GM23338 (cell line): ENCODE data around the gene ALDH3A2. TPM values are rescaled to one million over a fixed set of nuclear protein-coding genes. Genes with fewer than 3 reads are reported as not detected.

Source experiments
- ATAC-seq: fragments of 200-7000 bp; cut with Tn5 transposase; 3 replicates; pipeline ENCODE4 v1.9.1; 2020
- DNase-seq: peaks from one replicate; pipeline ENCODE4 v3.0.0-alpha.2; 2015; ENCODE audit warnings: low spot score
- H2AFZ ChIP-seq: fragments of 200-600 bp; sonication (generic); 2 replicates; pipeline ENCODE4 v1.8.0; 2016; ENCODE audit warnings: antibody characterized with exemption, mild to moderate bottlenecking, moderate library complexity
- H3F3A ChIP-seq: fragments of 200-600 bp; sonication (generic); replicated peaks from 2 replicates; pipeline ENCODE4 v1.8.0; 2017; ENCODE audit warnings: antibody characterized with exemption, mixed run types, low read depth
- H3K27ac ChIP-seq: fragments of 200-600 bp; sonication (generic); 2 replicates; pipeline ENCODE4 v1.6.1; 2016; ENCODE audit warnings: low read depth
- H3K27me3 ChIP-seq: fragments of 200-600 bp; sonication (generic); 2 replicates; pipeline ENCODE4 v1.8.0; 2016; ENCODE audit warnings: mild to moderate bottlenecking, mixed run types, moderate library complexity; ENCODE audit not compliant: insufficient read depth
- H3K36me3 ChIP-seq: fragments of 200-600 bp; sonication (generic); 2 replicates; pipeline ENCODE4 v1.8.0; 2016; ENCODE audit warnings: mild to moderate bottlenecking; ENCODE audit not compliant: insufficient read depth
- H3K4me1 ChIP-seq: fragments of 200-600 bp; sonication (generic); 2 replicates; pipeline ENCODE4 v1.8.0; 2016; ENCODE audit warnings: mild to moderate bottlenecking, moderate library complexity; ENCODE audit not compliant: insufficient read depth
- H3K4me2 ChIP-seq: fragments of 200-600 bp; sonication (generic); 2 replicates; pipeline ENCODE4 v1.7.1; 2017; ENCODE audit warnings: mixed run types
- H3K4me3 ChIP-seq: fragments of 200-600 bp; sonication (generic); 2 replicates; pipeline ENCODE4 v1.6.1; 2016; ENCODE audit warnings: mixed run types
- H3K79me2 ChIP-seq: fragments of 200-600 bp; sonication (generic); replicated peaks from 2 replicates; pipeline ENCODE4 v1.8.0; 2017; ENCODE audit warnings: mild to moderate bottlenecking; ENCODE audit not compliant: insufficient read depth
- H3K9me2 ChIP-seq: fragments of 200-600 bp; sonication (generic); 2 replicates; pipeline ENCODE4 v1.8.0; 2017; ENCODE audit not compliant: insufficient read depth
- H4K20me1 ChIP-seq: fragments of 200-600 bp; sonication (generic); replicated peaks from 2 replicates; pipeline ENCODE4 v1.8.0; 2017; ENCODE audit warnings: mild to moderate bottlenecking; ENCODE audit not compliant: insufficient read depth
- H3K27ac Mint-ChIP-seq: 2 replicates; pipeline ENCODE4 v1.8.0; 2020; ENCODE audit warnings: inconsistent platforms, mild to moderate bottlenecking, moderate library complexity, mixed read lengths
- H3K27me3 Mint-ChIP-seq: 3 replicates; pipeline ENCODE4 v1.8.0; 2022; ENCODE audit warnings: low read depth, mild to moderate bottlenecking, moderate library complexity, mixed read lengths, inconsistent platforms; ENCODE audit not compliant: insufficient read depth, poor library complexity
- H3K36me3 Mint-ChIP-seq: 3 replicates; pipeline ENCODE4 v1.8.0; 2021; ENCODE audit warnings: low read depth, mild to moderate bottlenecking, inconsistent platforms, moderate library complexity, mixed read lengths
- H3K4me1 Mint-ChIP-seq: 3 replicates; pipeline ENCODE4 v1.8.0; 2020; ENCODE audit warnings: mild to moderate bottlenecking, inconsistent platforms, mixed read lengths
- H3K4me3 Mint-ChIP-seq: 3 replicates; pipeline ENCODE4 v1.8.0; 2021; ENCODE audit warnings: moderate library complexity, mild to moderate bottlenecking, inconsistent platforms, mixed read lengths
- H3K9me3 Mint-ChIP-seq: 3 replicates; pipeline ENCODE4 v1.8.0; 2020; ENCODE audit warnings: moderate library complexity, mild to moderate bottlenecking, inconsistent platforms, mixed read lengths
- CREB1 ChIP-seq: fragments of 250-450 bp; sonication (Bioruptor Pico); IDR thresholded peaks from 2 replicates; pipeline ENCODE4 v1.5.0; 2020; ENCODE audit warnings: low read depth, mild to moderate bottlenecking, moderate library complexity
- CTCF ChIP-seq, 2 experiments: fragments of 200-600 bp in 1 of 2; sonication (generic) in 1 of 2; conservative IDR thresholded peaks; 2 replicates each; pipeline versions ENCODE4 v1.5.1 to v1.6.1; 2016 to 2017; ENCODE audit warnings: antibody characterized with exemption in 2 of 2, low read depth in 2 of 2, mild to moderate bottlenecking in 2 of 2, moderate library complexity in 1 of 2
- ETS1 ChIP-seq: IDR thresholded peaks from 2 replicates; pipeline ENCODE4 v1.6.1; 2016; ENCODE audit warnings: antibody characterized with exemption
- EZH2 ChIP-seq: fragments of 200-600 bp; sonication (generic); IDR thresholded peaks from one replicate; pipeline ENCODE4 v1.8.0; 2017; ENCODE audit warnings: antibody characterized with exemption, mild to moderate bottlenecking, low read depth; ENCODE audit not compliant: unreplicated experiment
- EZH2phosphoT487 ChIP-seq: fragments of 200-600 bp; sonication (generic); IDR thresholded peaks from one replicate; pipeline ENCODE4 v1.8.1; 2018; ENCODE audit warnings: antibody characterized with exemption; ENCODE audit not compliant: unreplicated experiment
- JUNB ChIP-seq: IDR thresholded peaks from one replicate; pipeline ENCODE4 v1.6.1; 2016; ENCODE audit warnings: antibody characterized with exemption; ENCODE audit not compliant: unreplicated experiment
- NANOG ChIP-seq: IDR thresholded peaks from 2 replicates; pipeline ENCODE4 v1.6.1; 2016; ENCODE audit warnings: antibody characterized with exemption, borderline replicate concordance
- REST ChIP-seq: IDR thresholded peaks from one replicate; pipeline ENCODE4 v1.6.1; 2018; ENCODE audit warnings: antibody characterized with exemption; ENCODE audit not compliant: unreplicated experiment
- ZNF114 ChIP-seq: fragments of 250-450 bp; sonication (Bioruptor Pico); IDR thresholded peaks from 2 replicates; pipeline ENCODE4 v1.5.0; 2020; ENCODE audit warnings: mild to moderate bottlenecking, moderate library complexity
- ZNF331 ChIP-seq: fragments of 250-450 bp; sonication (Bioruptor Pico); IDR thresholded peaks from 2 replicates; pipeline ENCODE4 v1.5.0; 2020; ENCODE audit warnings: low read depth, mild to moderate bottlenecking, moderate library complexity
- ZNF462 ChIP-seq: fragments of 250-450 bp; sonication (Bioruptor Pico); IDR thresholded peaks from 2 replicates; pipeline ENCODE4 v1.5.0; 2020; ENCODE audit warnings: mild to moderate bottlenecking, moderate library complexity
- polyA plus RNA-seq: library from polyadenylated mRNA; unstranded; fragments of >200 nt; fragmentation: Nextera tagmentation; extraction: Ambion mirVana; gene quantifications from 2 replicates; pipeline ENCODE4 v1.2.1, GENCODE V29; 2016
- total RNA-seq: library from RNA; depleted of rRNA; stranded (reverse); fragments of >200 nt; shearing (Covaris generic); gene quantifications from 2 replicates; pipeline ENCODE4 v1.2.3, GENCODE V29; 2014

The ALDH3A2 gene
- total and polyA plus RNA-seq, 2 experiments from 2014 or later: 31.3 to 159 TPM

- Histone ChIP-seq H2AFZ (no peak overlapping the region), H3K79me2 (no peaks in the 10 kb centered on the region), H3K4me2 (no peak overlapping the region), H4K20me1 (no peaks in the 10 kb centered on the region), H3K27me3 (no peaks in the 10 kb centered on the region), H3K4me1 (no peaks in the 10 kb centered on the region), H3K9me2 (no peaks in the 10 kb centered on the region), H3K27ac (no peak overlapping the region), H3K4me3 (no peak overlapping the region), H3F3A (no peaks in the 10 kb centered on the region), H3K36me3 (no peaks in the 10 kb centered on the region)
- no peak for TF ChIP-seq ZNF114 (CRISPR knock-in tag)
- no peak for TF ChIP-seq ETS1
- no peak for TF ChIP-seq EZH2phosphoT487
- no peak for TF ChIP-seq ZNF331 (CRISPR knock-in tag)
- no peak for TF ChIP-seq REST
- no peak for TF ChIP-seq CREB1 (CRISPR knock-in tag)
- TF ChIP-seq JUNB: no peak
- TF ChIP-seq EZH2: no peak
- TF ChIP-seq CTCF (conservative IDR thresholded peaks at IDR 0.05; ENCODE audit: low read depth in 2 of 2): no peak
- no peak for TF ChIP-seq NANOG
- TF ChIP-seq ZNF462: no peak
- Mint-ChIP-seq H3K4me1 (no peaks in the 10 kb centered on the region), H3K4me3 (no peak overlapping the region), H3K27ac (no peak overlapping the region), H3K9me3 (no peaks in the 10 kb centered on the region), H3K27me3 (peaks cover 1% of the 10 kb centered on the region), H3K36me3 (no peaks in the 10 kb centered on the region; the same call in 2 of the 3 replicates)
- DNase-seq (no peak), ATAC-seq (no peak)
Observed at GRCh38 chr17:19726631-19727376, 78.3 kb downstream of the ALDH3A2 start.
